Measurements from ENCODE around the gene GRK3. TPM values are rescaled to one million over a fixed set of nuclear protein-coding genes. Genes with fewer than 3 reads are reported as not detected.

The GRK3 gene
- total and polyA plus RNA-seq, 2 donors (not counting 3 experiments of a cell fraction or from before 2014, with no cell fraction given): 0.68 to 4.4 TPM

GRCh38 chr22:25546751-25547150 is 17.7 kb upstream of the GRK3 start:
- Histone ChIP-seq H3K27ac (ENCODE audit: insufficient read depth, low read depth, low read length) (no peak overlapping the region), H3K4me1 (ENCODE audit: control insufficient read depth, extremely low read depth, insufficient read depth, low read length) (no peaks in the 10 kb centered on the region), H3K79me2 (ENCODE audit: control insufficient read depth, insufficient read depth, low read length) (no peaks in the 10 kb centered on the region), H3K4me3 (replicated peaks in 1 of 3; ENCODE audit: insufficient read depth in 1 of 3, low read depth in 1 of 3, low read length in 3 of 3) (no peak overlapping the region), H4K20me1 (replicated peaks; ENCODE audit: control insufficient read depth, extremely low read depth, insufficient read depth, low read length) (no peaks in the 10 kb centered on the region), H3K9ac (replicated peaks; ENCODE audit: extremely low read depth, insufficient read depth, low read length) (no peak overlapping the region), H2AFZ (ENCODE audit: low read depth, low read length) (no peak overlapping the region), H3K27me3 (ENCODE audit: control insufficient read depth in 2 of 2, insufficient read depth in 2 of 2, low read length in 2 of 2) (peaks cover 0 to 8% of the 10 kb centered on the region in 2 experiments), H3K4me2 (ENCODE audit: insufficient read depth, low read length) (no peak overlapping the region), H3K9me3 (replicated peaks; ENCODE audit: control insufficient read depth, insufficient read depth, low read length) (no peaks in the 10 kb centered on the region), H3K9me1 (replicated peaks; ENCODE audit: control insufficient read depth, extremely low read depth, insufficient read depth, low read length) (no peaks in the 10 kb centered on the region), H3K36me3 (ENCODE audit: control insufficient read depth in 2 of 2, extremely low read depth in 1 of 2, insufficient read depth in 2 of 2, low read length in 2 of 2) (no peaks in the 10 kb centered on the region)
- DNase-seq (ENCODE audit: low read depth, low spot score): no peak
- intact Hi-C loops (cut with micrococcal nuclease) (no loop called here), dilution Hi-C loops (cut with MboI; ENCODE audit: extremely low pct_ligation_motif_present, low sequenced_read_pairs) (no loop called here)
- TF ChIP-seq MYC (IDR thresholded peaks at IDR 0.05; ENCODE audit: low read depth, low read length) (no peak), FOS (IDR thresholded peaks at IDR 0.05; ENCODE audit: borderline replicate concordance, insufficient read depth, low read length) (no peak), POLR2A (IDR thresholded peaks at IDR 0.05; ENCODE audit: low read depth, low read length) (no peak), GATA2 (IDR thresholded peaks at IDR 0.05; ENCODE audit: insufficient read depth, insufficient read length, low read depth, low read length) (no peak), EZH2 (IDR thresholded peaks at IDR 0.05; ENCODE audit: borderline replicate concordance, low read depth, low read length, severe bottlenecking) (no peak), MAX (IDR thresholded peaks at IDR 0.05; ENCODE audit: insufficient read depth, insufficient read length) (no peak), POLR2AphosphoS5 (IDR thresholded peaks at IDR 0.05; ENCODE audit: insufficient read depth, low read depth, low read length) (no peak), JUN (IDR thresholded peaks at IDR 0.05; ENCODE audit: borderline replicate concordance, insufficient read depth, insufficient read length, low read depth) (no peak)
- TF ChIP-seq, protein P1, sequence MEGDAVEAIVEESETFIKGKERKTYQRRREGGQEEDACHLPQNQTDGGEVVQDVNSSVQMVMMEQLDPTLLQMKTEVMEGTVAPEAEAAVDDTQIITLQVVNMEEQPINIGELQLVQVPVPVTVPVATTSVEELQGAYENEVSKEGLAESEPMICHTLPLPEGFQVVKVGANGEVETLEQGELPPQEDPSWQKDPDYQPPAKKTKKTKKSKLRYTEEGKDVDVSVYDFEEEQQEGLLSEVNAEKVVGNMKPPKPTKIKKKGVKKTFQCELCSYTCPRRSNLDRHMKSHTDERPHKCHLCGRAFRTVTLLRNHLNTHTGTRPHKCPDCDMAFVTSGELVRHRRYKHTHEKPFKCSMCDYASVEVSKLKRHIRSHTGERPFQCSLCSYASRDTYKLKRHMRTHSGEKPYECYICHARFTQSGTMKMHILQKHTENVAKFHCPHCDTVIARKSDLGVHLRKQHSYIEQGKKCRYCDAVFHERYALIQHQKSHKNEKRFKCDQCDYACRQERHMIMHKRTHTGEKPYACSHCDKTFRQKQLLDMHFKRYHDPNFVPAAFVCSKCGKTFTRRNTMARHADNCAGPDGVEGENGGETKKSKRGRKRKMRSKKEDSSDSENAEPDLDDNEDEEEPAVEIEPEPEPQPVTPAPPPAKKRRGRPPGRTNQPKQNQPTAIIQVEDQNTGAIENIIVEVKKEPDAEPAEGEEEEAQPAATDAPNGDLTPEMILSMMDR (IDR thresholded peaks at IDR 0.05; ENCODE audit: extremely low read depth in 1 of 2, insufficient read depth in 1 of 2, low read depth in 1 of 2, low read length in 2 of 2): no peak
- BruUV-seq (replicated peaks): no TSS peak
- POLR2A ChIA-PET: no interaction called here
- CTCF ChIA-PET: interaction anchor here (1.0 kb wide), 1 partner anchor 46 kb away, joined by 3 read pairs; no protein-coding TSS in a partner anchor
- no peak for FAIRE-seq
